HepG2 (cell line): ENCODE data around the gene MLN. TPM values are rescaled to one million over a fixed set of nuclear protein-coding genes. Genes with fewer than 3 reads are reported as not detected.
A peak's percentile ranks its signal among the peaks of the same experiment; 100 is the strongest.

Experiments
- ARHGAP35 ChIP-seq: sonication (generic); formaldehyde crosslinking; IDR thresholded peaks from 2 replicates; pipeline ENCODE4 v1.9.0; 2022; ENCODE audit warnings: mild to moderate bottlenecking, inconsistent platforms, moderate library complexity, missing genetic modification reagents, borderline replicate concordance
- CHD4 ChIP-seq: fragments of 200-600 bp; sonication (generic); IDR thresholded peaks from 2 replicates; pipeline ENCODE4 v1.7.0; 2017; ENCODE audit warnings: mild to moderate bottlenecking, low read length, borderline replicate concordance
- CREB1 ChIP-seq, 2 experiments: fragments of 450-650 bp in 1 of 2; IDR thresholded peaks; 2 replicates each; pipeline ENCODE4 v1.6.1; 2016 to 2017; ENCODE audit warnings: control low read depth in 1 of 2, mild to moderate bottlenecking in 1 of 2, missing compliant biosample characterization in 1 of 2, missing genetic modification characterization in 1 of 2
- HOXA9 ChIP-seq: sonication (generic); formaldehyde crosslinking; IDR thresholded peaks from 2 replicates; pipeline ENCODE4 v1.8.1; 2022; ENCODE audit warnings: missing genetic modification reagents, mild to moderate bottlenecking, moderate library complexity, borderline replicate concordance
- KLF16 ChIP-seq, 2 experiments: sonication (generic) in 1 of 2; formaldehyde crosslinking in 1 of 2; IDR thresholded peaks; 2 replicates each; pipeline versions ENCODE4 v1.6.1 to v1.8.0; 2016 to 2023; ENCODE audit warnings: missing genetic modification reagents in 2 of 2, missing compliant biosample characterization in 1 of 2
- MXI1 ChIP-seq: IDR thresholded peaks from 3 replicates; pipeline ENCODE4 v1.6.1; 2012; ENCODE audit warnings: low read depth, low read length, inconsistent platforms, borderline replicate concordance
- NFIB ChIP-seq: sonication (generic); formaldehyde crosslinking; IDR thresholded peaks from 2 replicates; pipeline ENCODE4 v1.9.0; 2021; ENCODE audit warnings: missing genetic modification reagents, mild to moderate bottlenecking, borderline replicate concordance
- NFYB ChIP-seq: sonication (generic); formaldehyde crosslinking; IDR thresholded peaks from 2 replicates; pipeline ENCODE4 v1.4.0; 2020; ENCODE audit warnings: missing genetic modification reagents
- PHF8 ChIP-seq: sonication (generic); formaldehyde crosslinking; IDR thresholded peaks from 2 replicates; pipeline ENCODE4 v1.5.0; 2020; ENCODE audit warnings: missing genetic modification reagents
- POLR2A ChIP-seq, 2 experiments: IDR thresholded peaks; 2 replicates each; pipeline ENCODE4 v1.6.1; 2011; ENCODE audit warnings: low read depth in 2 of 2, low read length in 2 of 2, mild to moderate bottlenecking in 1 of 2, moderate library complexity in 1 of 2; ENCODE audit not compliant: insufficient read depth in 1 of 2
- POLR2G ChIP-seq: fragments of 200-400 bp; formaldehyde crosslinking; IDR thresholded peaks from 2 replicates; pipeline ENCODE4 v1.6.1; 2018; ENCODE audit warnings: mild to moderate bottlenecking, low read depth, low read length, moderate library complexity
- SCMH1 ChIP-seq: sonication (generic); formaldehyde crosslinking; IDR thresholded peaks from 2 replicates; pipeline ENCODE4 v1.9.0; 2021; ENCODE audit warnings: missing genetic modification reagents, mild to moderate bottlenecking, borderline replicate concordance
- SIN3A ChIP-seq: IDR thresholded peaks from 2 replicates; pipeline ENCODE4 v1.6.1; 2011; ENCODE audit warnings: low read depth, mild to moderate bottlenecking, control low read depth, low read length, borderline replicate concordance
- TEAD3 ChIP-seq: optimal IDR thresholded peaks from 2 replicates; pipeline ENCODE3; 2016; ENCODE audit warnings: borderline replicate concordance
- XBP1 ChIP-seq: sonication (generic); formaldehyde crosslinking; IDR thresholded peaks from 2 replicates; pipeline ENCODE4 v1.5.0; 2020; ENCODE audit warnings: missing genetic modification reagents
- ZNF562 ChIP-seq: sonication (generic); formaldehyde crosslinking; IDR thresholded peaks from 2 replicates; pipeline ENCODE4 v1.8.0; 2022; ENCODE audit warnings: missing genetic modification reagents, borderline replicate concordance
- ZNF678 ChIP-seq: sonication (generic); formaldehyde crosslinking; IDR thresholded peaks from 2 replicates; pipeline ENCODE4 v1.4.0; 2020; ENCODE audit warnings: mild to moderate bottlenecking, missing genetic modification reagents
- ZNF782 ChIP-seq: sonication (generic); formaldehyde crosslinking; IDR thresholded peaks from 2 replicates; pipeline ENCODE4 v1.4.0; 2020; ENCODE audit warnings: missing genetic modification reagents, mild to moderate bottlenecking, borderline replicate concordance
- ZSCAN20 ChIP-seq: sonication (generic); formaldehyde crosslinking; IDR thresholded peaks from 2 replicates; pipeline ENCODE4 v1.4.0; 2020; ENCODE audit warnings: missing genetic modification reagents, mild to moderate bottlenecking, borderline replicate concordance
- polyA plus RNA-seq, 8 experiments: library from polyadenylated mRNA; depleted of rRNA in 3 of 8; stranded (reverse) in 7 of 8; unstranded in 1 of 8; fragments of >200 nt; fragmentation: Illumina TruSeq in 4 of 8; extraction: Trizol in 4 of 8; gene quantifications; 2 replicates each; pipeline versions ENCODE4 v1.2.1 to v1.2.3, GENCODE V29; 2011 to 2016; ENCODE audit warnings: low read depth in 4 of 8, missing spikeins in 1 of 8, mixed read lengths in 1 of 8; ENCODE audit not compliant: insufficient read depth in 1 of 8
- total RNA-seq, 5 experiments: library from RNA; depleted of rRNA; stranded (reverse); fragments of >200 nt; fragmentation: Illumina TruSeq; extraction: Trizol; gene quantifications; 2 replicates each; pipeline ENCODE4 v1.2.3, GENCODE V29; 2016; ENCODE audit warnings: low read depth in 1 of 5
- TF ChIP-seq, protein P1 (sequence below): sonication (generic); formaldehyde crosslinking; IDR thresholded peaks from 2 replicates; pipeline ENCODE4 v1.8.1; 2022; ENCODE audit warnings: low read depth, mild to moderate bottlenecking, missing genetic modification reagents
- TF ChIP-seq, protein P2 (sequence below): sonication (generic); formaldehyde crosslinking; IDR thresholded peaks from 2 replicates; pipeline ENCODE4 v1.8.0; 2023; ENCODE audit warnings: mild to moderate bottlenecking, missing genetic modification reagents
- TF ChIP-seq, protein P3 (sequence below): sonication (generic); formaldehyde crosslinking; IDR thresholded peaks from 2 replicates; pipeline ENCODE4 v1.5.1; 2020; ENCODE audit warnings: missing genetic modification reagents, mild to moderate bottlenecking, borderline replicate concordance
- TF ChIP-seq, protein P4 (sequence below): sonication (generic); formaldehyde crosslinking; conservative IDR thresholded peaks from 2 replicates; pipeline ENCODE4 v1.5.0; 2020; ENCODE audit warnings: missing genetic modification reagents

The MLN gene
- total and polyA plus RNA-seq, 2 of the 13 experiments (the other 11 are each of a cell fraction or from before 2014, with no cell fraction given): not detected

DNA sequence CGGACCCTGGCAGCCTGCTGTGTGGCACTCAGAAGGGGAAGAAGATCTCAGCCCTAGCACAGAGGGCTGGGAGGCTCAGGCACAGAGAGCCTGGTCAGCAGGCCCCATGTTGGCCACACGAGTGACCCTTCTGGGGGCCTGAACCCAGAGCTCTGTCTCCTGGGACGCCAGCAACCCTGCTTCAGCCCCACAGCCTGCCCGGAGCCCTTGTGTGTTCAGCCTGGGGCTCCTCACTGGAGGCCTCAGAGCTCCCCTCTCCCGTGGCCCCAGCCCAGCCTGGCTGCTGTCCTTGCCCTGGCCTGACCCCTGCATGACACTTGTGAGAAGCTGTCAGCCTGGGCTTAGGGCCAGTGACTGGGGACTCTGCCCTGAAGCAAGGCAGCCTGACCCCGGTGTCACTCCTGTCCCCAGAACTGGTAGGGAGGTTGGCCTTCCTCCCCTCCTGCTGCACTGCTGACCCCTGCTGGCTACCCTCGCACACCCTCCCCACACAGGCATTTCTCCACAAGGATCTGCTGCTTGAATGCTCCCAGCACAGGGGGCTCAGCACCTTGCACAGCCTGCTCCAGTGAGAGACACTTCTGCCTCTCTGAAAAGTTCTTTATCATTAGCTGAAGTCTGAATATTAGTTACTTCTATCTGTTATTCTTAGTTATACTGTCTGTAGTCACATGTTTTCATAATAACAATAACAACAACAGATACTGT, 41.7 kb downstream of the MLN start (continued):
- TF ChIP-seq, protein P1, sequence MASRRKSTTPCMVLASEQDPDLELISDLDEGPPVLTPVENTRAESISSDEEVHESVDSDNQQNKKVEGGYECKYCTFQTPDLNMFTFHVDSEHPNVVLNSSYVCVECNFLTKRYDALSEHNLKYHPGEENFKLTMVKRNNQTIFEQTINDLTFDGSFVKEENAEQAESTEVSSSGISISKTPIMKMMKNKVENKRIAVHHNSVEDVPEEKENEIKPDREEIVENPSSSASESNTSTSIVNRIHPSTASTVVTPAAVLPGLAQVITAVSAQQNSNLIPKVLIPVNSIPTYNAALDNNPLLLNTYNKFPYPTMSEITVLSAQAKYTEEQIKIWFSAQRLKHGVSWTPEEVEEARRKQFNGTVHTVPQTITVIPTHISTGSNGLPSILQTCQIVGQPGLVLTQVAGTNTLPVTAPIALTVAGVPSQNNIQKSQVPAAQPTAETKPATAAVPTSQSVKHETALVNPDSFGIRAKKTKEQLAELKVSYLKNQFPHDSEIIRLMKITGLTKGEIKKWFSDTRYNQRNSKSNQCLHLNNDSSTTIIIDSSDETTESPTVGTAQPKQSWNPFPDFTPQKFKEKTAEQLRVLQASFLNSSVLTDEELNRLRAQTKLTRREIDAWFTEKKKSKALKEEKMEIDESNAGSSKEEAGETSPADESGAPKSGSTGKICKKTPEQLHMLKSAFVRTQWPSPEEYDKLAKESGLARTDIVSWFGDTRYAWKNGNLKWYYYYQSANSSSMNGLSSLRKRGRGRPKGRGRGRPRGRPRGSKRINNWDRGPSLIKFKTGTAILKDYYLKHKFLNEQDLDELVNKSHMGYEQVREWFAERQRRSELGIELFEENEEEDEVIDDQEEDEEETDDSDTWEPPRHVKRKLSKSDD (CRISPR knock-in tag): peak; percentile 79; the same call in 1 of the 2 replicates
- TF ChIP-seq NFYB (peak; percentile 17; the same call in 1 of the 2 replicates), ZNF782 (peak; percentile 84; the same call in 1 of the 2 replicates), POLR2G (no peak), XBP1 (CRISPR knock-in tag) (no peak), SIN3A (peak; percentile 24; the same call in 1 of the 2 replicates), TEAD3 (peak; percentile 74), KLF16 (CRISPR knock-in tag; IDR thresholded peaks at IDR 0.05) (peak in 1 of 2 experiments; percentile 88; a peak in 1 of 4 replicates), MXI1 (peak; percentile 89; the same call in 2 of the 3 replicates), ZSCAN20 (0 out of 2 replicates have a peak, but pooled peaks have one; percentile 14), HOXA9 (CRISPR knock-in tag) (no peak), PHF8 (CRISPR knock-in tag) (no peak), ZNF562 (CRISPR knock-in tag) (no peak), NFIB (no peak), ZNF678 (CRISPR knock-in tag) (no peak), ARHGAP35 (peak; percentile 76; the same call in 1 of the 2 replicates), CHD4 (no peak), CREB1 (IDR thresholded peaks at IDR 0.05) (no peak), CREB1 (CRISPR knock-in tag; IDR thresholded peaks at IDR 0.05) (no peak), SCMH1 (no peak), POLR2A (IDR thresholded peaks at IDR 0.05; ENCODE audit: insufficient read depth in 1 of 2, low read depth in 2 of 2, low read length in 2 of 2) (no peak; a peak in 1 of 4 replicates)
- TF ChIP-seq, protein P2, sequence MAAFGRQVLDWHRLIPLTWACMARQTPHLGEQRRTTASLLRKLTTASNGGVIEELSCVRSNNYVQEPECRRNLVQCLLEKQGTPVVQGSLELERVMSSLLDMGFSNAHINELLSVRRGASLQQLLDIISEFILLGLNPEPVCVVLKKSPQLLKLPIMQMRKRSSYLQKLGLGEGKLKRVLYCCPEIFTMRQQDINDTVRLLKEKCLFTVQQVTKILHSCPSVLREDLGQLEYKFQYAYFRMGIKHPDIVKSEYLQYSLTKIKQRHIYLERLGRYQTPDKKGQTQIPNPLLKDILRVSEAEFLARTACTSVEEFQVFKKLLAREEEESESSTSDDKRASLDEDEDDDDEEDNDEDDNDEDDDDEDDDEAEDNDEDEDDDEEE (CRISPR knock-in tag): no peak
- TF ChIP-seq, protein P3, sequence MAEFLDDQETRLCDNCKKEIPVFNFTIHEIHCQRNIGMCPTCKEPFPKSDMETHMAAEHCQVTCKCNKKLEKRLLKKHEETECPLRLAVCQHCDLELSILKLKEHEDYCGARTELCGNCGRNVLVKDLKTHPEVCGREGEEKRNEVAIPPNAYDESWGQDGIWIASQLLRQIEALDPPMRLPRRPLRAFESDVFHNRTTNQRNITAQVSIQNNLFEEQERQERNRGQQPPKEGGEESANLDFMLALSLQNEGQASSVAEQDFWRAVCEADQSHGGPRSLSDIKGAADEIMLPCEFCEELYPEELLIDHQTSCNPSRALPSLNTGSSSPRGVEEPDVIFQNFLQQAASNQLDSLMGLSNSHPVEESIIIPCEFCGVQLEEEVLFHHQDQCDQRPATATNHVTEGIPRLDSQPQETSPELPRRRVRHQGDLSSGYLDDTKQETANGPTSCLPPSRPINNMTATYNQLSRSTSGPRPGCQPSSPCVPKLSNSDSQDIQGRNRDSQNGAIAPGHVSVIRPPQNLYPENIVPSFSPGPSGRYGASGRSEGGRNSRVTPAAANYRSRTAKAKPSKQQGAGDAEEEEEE (CRISPR knock-in tag): no peak
- TF ChIP-seq, protein P4, sequence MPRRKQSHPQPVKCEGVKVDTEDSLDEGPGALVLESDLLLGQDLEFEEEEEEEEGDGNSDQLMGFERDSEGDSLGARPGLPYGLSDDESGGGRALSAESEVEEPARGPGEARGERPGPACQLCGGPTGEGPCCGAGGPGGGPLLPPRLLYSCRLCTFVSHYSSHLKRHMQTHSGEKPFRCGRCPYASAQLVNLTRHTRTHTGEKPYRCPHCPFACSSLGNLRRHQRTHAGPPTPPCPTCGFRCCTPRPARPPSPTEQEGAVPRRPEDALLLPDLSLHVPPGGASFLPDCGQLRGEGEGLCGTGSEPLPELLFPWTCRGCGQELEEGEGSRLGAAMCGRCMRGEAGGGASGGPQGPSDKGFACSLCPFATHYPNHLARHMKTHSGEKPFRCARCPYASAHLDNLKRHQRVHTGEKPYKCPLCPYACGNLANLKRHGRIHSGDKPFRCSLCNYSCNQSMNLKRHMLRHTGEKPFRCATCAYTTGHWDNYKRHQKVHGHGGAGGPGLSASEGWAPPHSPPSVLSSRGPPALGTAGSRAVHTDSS (CRISPR knock-in tag): no peak
